Retinal pigment epithelial cell (primary cell): ENCODE data around the gene ORC6.

Experiments
- DNase-seq: peaks from one replicate; pipeline ENCODE4 v3.0.0-alpha.2; 2010; ENCODE audit warnings: low read depth
- H3K4me3 ChIP-seq: 2 replicates; pipeline ENCODE4 v1.5.1; 2011; ENCODE audit warnings: mild to moderate bottlenecking, low read length, control low read depth, moderate library complexity
- CTCF ChIP-seq: conservative IDR thresholded peaks from 2 replicates; pipeline ENCODE4 v1.5.1; 2011; ENCODE audit warnings: low read depth, low read length, control low read depth, inconsistent platforms

Gene ORC6

GRCh38 chr16:46689365-46690280 is at the start of gene ORC6:
ORC6 (plus strand) TSS chr16:46689659; CDS start chr16:46689706, 47 bp downstream.
- TF ChIP-seq CTCF = peak; percentile 64
- peak; percentile 84 for DNase-seq

GRCh38 chr16:46648656-46649055 is 40.8 kb upstream of the ORC6 start:
- no peak for TF ChIP-seq CTCF
- no peak for DNase-seq
- H3K4me3 ChIP-seq = no peak overlapping the region

More at GRCh38 chr16:46689365-46690280, at the start of gene ORC6:
- peak within 1 kb of the TSS; percentile 90 for H3K4me3 ChIP-seq

- DNase-seq = no peak
- H3K4me3 ChIP-seq = no peak overlapping the region
- no peak for TF ChIP-seq CTCF
These were observed 39.7 kb upstream of the ORC6 start for GRCh38 chr16:46649588-46650253.

GRCh38 chr16:46650254-46650623 is 39.2 kb upstream of the ORC6 start:
- DNase-seq = no peak
- TF ChIP-seq CTCF = no peak
- no peak overlapping the region for H3K4me3 ChIP-seq

- no peak for TF ChIP-seq CTCF
- no peak overlapping the region for H3K4me3 ChIP-seq
- DNase-seq = no peak
These were observed 38.2 kb upstream of the ORC6 start for GRCh38 chr16:46651305-46651704.

GRCh38 chr16:46658925-46659324 is 30.5 kb upstream of the ORC6 start:
- TF ChIP-seq CTCF = no peak
- DNase-seq = no peak
- H3K4me3 ChIP-seq = no peak overlapping the region
